Cerebellar cortex (tissue), 1 donor: ENCODE data around the gene OSMR.

ENCODE experiments used
- DNase-seq: peaks from one replicate; pipeline ENCODE4 v3.0.0-alpha.2; 2015; ENCODE audit warnings: low spot score

The OSMR gene

DNA sequence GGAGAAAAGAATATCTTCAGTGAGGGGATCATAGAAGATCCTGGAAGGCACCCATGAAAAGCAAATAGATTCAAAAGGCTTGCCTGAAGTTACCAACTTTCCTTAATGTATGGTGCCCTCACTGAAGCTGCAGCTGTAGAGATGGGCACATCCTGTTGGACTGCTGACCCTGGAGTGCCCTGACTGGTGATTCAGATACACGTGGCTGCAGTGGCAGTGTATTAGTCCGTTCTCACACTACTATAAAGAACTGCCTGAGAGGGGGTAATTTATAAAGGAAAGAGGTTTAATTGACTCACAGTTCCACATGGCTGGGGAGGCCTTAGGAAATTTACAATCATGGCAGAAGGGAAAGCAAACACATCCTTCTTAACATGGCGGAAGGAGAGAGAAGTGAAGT is 80.3 kb downstream of the OSMR start:
- no peak for DNase-seq

DNA sequence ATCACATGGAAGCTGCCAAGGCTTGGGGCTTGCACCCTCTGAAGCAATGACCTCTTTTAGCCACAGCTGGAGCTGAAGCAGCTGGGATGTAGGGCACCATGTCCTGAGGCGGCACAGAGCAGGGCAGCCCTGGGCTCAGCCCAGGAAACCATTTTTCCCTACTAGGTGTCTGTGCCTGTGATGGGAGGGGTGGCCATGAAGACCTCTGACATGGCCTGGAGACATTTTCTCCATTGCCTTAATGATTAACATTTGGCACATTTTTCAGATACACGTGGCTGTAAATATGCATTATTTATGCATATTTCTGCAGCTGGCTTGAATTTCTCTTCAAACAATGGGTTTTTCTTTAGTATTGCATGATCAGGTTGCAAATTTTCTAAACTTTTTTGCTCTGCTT is 81.7 kb downstream of the OSMR start:
- DNase-seq, result no peak

DNA sequence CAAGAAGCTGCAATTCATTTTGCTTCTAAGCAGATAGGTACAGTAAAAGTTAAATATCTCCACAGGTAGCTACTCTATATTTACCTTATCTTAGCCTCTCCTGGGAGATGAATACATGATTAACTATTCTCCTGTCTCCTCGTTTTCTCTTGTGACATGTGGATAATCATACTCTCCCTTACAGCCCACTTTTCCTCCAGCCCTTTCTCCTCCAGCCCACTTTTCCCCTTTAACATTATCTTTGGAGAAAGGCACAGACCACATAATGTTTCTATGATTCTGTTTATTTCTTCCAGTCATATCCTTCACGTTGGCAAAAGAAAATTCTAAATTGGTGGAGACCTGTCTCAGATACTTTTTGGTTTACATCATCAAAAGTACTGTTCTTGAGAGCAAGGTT is 84.0 kb downstream of the OSMR start:
- no peak for DNase-seq

DNA sequence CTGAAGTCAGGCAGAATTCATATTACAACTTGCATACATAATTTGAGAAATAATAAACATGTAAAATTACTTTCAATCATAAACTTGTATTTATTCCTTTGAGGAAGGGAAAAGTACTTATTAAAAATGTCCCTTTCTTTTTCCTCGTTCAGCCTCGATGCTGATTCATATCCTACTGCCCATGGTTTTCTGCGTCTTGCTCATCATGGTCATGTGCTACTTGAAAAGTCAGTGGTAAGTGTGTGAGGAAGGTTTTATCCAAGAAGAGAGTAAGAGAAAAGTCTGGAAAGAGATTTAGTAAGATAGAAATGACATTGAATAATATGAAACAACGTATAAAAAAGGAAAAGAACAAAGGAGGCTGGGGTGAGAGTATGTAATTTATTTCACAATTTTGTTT is 85.9 kb downstream of the OSMR start:
- DNase-seq, result no peak

DNA sequence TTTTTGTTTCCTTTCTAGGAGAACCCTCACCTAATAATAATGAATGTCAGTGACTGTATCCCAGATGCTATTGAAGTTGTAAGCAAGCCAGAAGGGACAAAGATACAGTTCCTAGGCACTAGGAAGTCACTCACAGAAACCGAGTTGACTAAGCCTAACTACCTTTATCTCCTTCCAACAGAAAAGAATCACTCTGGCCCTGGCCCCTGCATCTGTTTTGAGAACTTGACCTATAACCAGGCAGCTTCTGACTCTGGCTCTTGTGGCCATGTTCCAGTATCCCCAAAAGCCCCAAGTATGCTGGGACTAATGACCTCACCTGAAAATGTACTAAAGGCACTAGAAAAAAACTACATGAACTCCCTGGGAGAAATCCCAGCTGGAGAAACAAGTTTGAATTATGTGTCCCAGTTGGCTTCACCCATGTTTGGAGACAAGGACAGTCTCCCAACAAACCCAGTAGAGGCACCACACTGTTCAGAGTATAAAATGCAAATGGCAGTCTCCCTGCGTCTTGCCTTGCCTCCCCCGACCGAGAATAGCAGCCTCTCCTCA is 87.1 kb downstream of the OSMR start:
- no peak for DNase-seq

DNA sequence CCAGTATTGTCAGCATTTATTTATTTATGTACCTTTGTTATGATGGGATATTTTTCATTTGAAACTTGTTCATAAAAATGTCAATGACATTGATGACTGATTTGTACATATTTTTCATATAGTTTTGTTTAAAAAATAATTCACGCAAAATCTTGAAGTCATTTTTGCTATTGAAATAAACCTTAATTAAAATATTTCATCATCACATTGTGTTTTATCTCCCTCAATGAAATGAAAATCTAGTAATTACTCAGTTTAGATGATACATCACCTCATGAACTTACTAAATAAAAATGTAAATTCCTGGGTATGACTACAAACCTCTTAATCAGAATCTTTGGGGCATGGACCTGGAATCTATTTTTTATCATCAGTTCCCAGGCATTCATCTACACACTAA is 89.6 kb downstream of the OSMR start:
- DNase-seq, result no peak

DNA sequence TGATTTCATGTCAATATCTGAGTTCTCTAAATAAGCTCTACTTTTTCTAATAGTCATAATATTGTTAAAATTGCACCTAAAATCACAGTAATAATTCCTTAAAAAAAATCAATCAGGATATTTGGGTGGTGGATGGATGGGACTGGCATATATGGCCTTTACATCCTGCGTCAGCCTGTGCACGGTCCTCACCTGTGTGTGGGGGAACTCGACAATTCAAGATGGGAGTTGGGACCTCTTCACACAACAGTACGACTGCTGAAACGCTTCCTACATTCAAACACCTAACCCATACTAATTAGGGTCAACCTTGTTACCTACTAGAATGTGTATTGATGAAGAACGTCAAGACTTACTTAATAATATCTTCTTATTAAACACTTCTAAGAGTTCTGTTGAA is 90.5 kb downstream of the OSMR start:
- DNase-seq, result no peak

DNA sequence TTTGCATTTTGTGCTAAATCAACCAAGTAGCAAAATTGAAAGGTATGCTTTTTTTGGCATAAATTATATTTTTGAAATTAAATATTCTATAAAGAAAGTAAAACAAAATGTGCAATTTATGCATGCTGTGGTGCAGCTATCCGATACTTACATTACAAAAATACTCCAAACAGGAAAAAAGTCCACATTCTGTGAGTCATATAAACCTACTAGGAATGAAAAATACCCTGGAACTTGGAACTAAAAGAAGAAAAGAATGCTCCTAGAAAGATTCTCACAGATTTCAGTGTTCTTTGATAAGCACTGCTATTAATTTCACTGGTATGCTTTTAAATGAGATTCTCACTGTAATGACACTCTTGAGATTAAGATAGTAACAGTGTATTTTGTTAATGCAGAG is 92.6 kb downstream of the OSMR start:
- DNase-seq, result no peak

DNA sequence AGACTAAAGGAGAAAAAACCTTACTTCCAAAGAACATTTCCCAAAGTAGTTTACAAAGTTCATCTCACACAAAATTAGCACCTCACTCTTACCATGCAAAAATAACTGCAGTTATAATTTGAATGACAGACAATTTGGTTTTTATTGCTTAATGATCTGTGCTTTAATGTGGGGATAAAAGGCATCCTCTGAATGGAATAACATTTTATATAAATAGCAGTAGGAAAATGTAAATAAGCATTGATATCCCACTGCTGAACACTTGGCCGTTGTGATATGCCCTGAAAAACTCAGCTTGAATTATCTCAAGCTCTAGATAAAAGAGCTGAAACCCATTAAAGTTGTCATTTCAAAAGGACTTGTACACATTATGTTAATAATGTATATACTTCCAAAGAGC is 93.2 kb downstream of the OSMR start:
- DNase-seq, result no peak

DNA sequence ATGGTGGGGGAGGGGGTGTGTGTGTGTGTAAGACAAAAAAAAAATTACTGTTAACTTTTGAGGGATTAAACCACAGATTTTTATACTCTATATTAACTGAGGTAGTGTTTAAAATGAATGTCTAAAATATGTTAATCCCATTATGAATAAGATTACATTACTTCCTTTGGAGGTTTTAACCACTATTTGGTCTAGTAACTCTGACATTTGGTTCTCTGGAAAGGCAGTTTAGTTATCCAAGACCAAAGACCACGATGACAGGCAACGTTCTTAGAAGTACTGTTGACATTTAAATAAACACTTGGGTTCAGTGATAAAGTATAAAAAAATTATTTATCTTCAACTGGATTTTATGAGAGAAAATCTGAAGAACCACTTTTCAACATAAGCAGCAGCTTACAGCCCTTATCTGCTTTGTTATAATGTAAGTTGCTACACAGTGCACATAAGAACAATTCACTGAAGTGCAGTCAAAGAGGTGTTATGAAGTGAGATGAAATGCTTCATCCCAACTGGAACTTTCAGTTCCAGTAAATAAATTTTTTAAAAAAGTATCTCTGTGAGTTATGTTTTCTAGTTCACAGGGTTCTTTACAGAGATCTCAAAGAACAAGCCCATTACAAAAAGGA is 94.5 kb downstream of the OSMR start:
- DNase-seq, result no peak

DNA sequence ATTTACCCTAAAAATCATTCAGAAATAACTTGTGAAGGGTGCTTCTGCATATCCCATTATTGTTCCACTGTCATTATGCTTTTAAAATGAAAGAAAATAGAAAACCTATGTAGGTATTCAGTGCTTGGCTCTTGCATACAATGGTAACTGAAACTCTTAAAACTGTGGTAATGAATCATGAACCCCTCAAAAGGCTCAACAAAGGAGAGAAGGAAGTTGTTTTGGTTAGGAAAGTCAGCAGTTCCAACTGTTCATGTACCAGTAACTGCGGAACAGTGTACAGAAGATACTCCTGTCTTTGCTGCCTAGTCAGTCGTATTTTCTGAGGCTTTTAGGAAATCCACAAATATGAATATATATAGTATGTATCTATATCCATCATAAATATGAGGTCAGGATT is 96.1 kb downstream of the OSMR start:
- DNase-seq, result no peak

DNA sequence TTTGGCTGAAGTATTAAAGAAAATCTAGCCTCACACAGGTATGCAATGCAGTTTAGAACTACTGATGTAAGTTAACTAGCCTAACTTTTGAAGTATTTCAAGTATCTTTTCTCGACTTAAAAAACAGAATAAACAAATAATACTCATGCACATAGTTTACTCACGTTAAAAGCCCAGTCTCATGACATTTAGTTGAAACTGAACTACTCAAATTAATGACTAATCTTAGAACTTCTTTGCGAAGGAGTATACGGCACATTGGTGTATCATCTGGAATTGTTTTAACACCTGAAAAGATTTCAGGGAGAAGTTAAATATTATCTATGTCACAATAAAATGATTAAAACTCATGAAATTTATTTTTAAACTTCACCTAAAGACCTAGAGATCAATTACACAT is 98.5 kb downstream of the OSMR start:
- DNase-seq, result no peak

DNA sequence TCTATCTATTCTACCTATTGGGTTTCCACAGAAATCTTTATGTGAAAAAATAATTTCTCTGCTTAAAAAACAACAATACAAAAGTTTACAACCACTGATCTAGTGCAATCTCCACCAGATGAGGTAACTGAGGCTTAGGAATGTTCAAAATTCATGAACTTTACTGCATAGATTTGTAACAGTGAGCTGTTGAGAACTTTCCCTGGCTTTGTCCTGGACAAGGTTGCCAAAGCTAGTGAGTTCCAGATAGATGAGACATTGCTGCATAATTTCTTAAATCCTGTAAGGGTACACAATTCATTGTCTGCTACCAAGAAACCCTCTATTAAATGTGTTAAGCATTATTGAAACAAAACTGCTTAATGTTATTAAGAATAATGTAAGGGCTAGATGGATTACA is 102.7 kb downstream of the OSMR start:
- DNase-seq, result no peak

DNA sequence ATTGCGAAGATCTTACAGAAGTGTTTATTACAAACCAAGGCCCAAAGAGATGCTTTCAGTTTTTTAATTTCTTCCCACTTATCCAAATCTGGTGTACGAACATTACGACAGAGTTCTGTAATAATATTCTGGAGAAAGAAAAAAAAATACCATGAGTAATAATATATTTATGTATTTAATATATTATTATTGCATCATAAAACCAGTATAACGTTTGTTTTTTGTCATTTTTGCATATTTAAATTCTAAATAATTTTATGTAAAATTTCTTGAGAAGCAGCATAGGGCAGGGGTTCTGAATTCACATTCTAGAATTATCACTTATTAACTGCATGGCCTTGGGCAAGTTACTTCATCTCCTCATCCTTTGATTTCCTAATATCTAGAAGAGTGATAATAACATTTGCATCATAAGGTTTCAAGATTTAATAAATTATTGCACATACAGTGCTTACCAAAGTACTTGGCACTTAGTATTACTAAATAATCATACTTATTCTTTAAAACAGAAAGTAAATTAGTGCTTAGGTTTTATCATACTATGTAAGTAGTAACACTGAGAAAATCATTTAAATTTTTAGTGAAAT is 107.7 kb downstream of the OSMR start:
- no peak for DNase-seq

DNA sequence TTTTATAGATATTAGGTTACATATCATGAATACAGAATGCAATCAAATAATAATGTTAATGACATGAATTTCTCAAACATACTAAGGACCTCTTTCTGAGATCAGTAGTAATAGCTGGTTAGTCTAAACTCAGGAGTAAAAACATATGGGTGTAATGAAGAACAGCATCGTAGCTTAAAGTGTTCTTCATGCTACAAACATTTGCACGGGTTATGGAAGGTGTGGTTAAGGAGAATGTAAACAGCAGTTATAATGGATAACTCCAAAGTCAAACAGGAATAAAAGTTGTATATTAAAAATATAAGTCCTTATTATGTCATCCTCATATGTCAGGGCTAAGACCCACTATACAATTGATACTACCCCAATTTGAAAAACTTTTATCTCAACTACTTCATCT is 115.9 kb downstream of the OSMR start:
- DNase-seq, result no peak

DNA sequence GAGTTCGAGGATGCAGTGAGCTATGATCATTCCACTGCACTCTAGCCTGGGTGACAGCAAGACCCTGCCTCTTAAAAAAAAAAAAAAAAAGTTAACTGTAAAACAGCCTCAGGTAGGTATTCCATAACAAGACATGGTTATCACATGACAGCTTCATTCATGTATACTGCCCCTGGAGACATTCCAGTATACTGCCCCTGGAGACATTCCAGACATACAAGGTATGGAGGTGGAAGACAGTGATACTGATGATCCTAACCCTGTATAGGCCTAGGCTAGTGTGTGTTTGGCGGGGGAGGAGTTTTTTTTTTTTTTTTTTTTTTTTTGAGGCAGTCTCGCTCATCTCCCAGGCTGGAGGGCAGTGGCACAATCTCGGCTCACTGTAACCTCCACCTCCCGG is 122.9 kb downstream of the OSMR start:
- no peak for DNase-seq

DNA sequence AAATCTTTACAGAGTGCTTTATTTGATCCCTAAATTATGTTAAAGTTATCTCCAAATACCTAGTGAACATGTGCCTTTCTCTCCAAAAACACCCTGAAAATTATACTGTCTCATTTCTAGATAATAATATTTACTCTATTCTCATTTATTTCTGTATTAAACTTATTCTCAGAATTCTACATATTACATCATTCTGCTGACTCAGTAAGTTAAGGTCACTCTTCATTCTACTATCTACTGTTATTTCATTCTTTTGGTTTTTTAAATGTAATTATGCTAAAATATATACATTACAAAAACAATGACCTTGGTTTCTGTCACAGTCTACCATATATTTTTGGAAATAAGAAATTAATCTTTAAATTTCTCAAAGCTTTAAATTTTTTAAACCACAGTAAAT is 132.2 kb downstream of the OSMR start:
- no peak for DNase-seq

DNA sequence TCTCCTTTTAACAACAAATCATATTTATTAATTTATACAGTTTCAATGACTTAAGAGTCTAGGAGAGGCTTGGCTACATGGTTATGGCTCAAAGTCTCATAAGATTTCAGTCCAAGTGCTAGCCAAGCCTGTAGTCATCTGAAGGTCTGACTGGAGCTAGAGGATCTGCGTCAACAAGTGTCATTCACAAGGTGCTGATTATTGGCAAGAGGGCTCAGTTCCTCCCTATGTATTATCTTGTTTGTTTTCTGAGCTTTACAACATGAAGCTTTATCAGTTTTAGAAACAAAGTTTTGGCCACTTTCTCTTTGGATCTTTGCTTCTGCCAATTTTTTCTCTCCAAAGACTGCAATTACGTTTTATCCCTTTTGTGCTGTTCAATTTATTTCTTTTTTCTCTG is 133.7 kb downstream of the OSMR start:
- DNase-seq, result no peak
